GM12892 (cell line): ENCODE results near the gene SMIM34.
"Not testable (repeated sequence)": the region's sequence is repeated elsewhere in the genome, so short reads cannot be mapped to it uniquely, and the experiment has no call there.

ENCODE experiments used
- POLR2AphosphoS5 ChIP-seq: IDR thresholded peaks from 2 replicates; pipeline ENCODE4 v1.6.1; 2011; ENCODE audit warnings: low read depth, low read length, control low read depth
- TAF1 ChIP-seq: IDR thresholded peaks from 2 replicates; pipeline ENCODE4 v1.6.1; 2011; ENCODE audit warnings: low read depth, mild to moderate bottlenecking, control low read depth, low read length, borderline replicate concordance

- TF ChIP-seq TAF1, POLR2AphosphoS5: not testable (repeated sequence)
Measured at GRCh38 chr21:34423805-34424204, at the start of gene SMIM34.
